ENCODE results near the gene PRR29.

DNA sequence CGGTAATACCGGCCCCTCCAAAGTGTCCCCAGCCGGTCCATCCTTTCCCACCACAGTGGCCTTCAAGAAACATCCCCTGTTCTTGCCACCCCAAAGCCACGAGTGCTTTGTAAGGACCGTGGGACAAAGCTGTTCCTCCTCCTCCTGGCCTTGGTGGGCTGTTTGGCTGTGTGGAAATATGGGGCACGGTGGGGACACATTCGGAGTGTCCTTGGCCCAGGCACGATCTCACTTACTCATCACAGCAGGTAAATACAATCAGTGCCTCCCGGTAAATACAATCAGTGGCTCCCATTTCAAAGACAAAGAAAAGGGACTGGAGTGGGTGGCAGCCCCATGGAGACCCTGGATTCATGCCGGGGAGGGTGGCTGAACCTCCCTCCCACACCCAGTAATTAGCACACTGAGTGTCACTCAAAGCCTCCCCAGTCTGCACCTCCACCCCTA, 35.8 kb upstream of the PRR29 start:
- no peak for TF ChIP-seq EZH2 (IDR thresholded peaks at IDR 0.05)
- TF ChIP-seq POLR2AphosphoS5 (IDR thresholded peaks at IDR 0.05; ENCODE audit: borderline replicate concordance, low read depth, low read length) = no peak
- TF ChIP-seq FOXP2 (optimal IDR thresholded peaks at IDR 0.05; ENCODE audit: control extremely low read depth, extremely low read length, insufficient read depth) = no peak

Measured in SK-N-MC (cell line).